Ectodermal cell (in vitro differentiated cells): ENCODE data around the gene MRPS10.
"Not testable (repeated sequence)": the region's sequence is repeated elsewhere in the genome, so short reads cannot be mapped to it uniquely, and the experiment has no call there.

Experiments
- H3K27ac ChIP-seq: 2 replicates; pipeline ENCODE4 v1.7.0; 2013; ENCODE audit warnings: mild to moderate bottlenecking, low read depth, low read length; ENCODE audit not compliant: insufficient read depth, poor library complexity, severe bottlenecking
- H3K27me3 ChIP-seq: 2 replicates; pipeline ENCODE4 v1.7.0; 2013; ENCODE audit warnings: mild to moderate bottlenecking, low read length; ENCODE audit not compliant: insufficient read depth, control insufficient read depth, poor library complexity, severe bottlenecking
- H3K36me3 ChIP-seq: one replicate; pipeline ENCODE4 v1.7.0; 2013; ENCODE audit warnings: low read length; ENCODE audit not compliant: control insufficient read depth, insufficient read depth
- H3K4me1 ChIP-seq: one replicate; pipeline ENCODE4 v1.7.0; 2013; ENCODE audit warnings: low read length; ENCODE audit not compliant: control insufficient read depth, insufficient read depth
- H3K4me3 ChIP-seq: 2 replicates; pipeline ENCODE4 v1.7.0; 2013; ENCODE audit warnings: low read depth, low read length, control low read depth; ENCODE audit not compliant: insufficient read depth
- H3K9me3 ChIP-seq: 2 replicates; pipeline ENCODE4 v1.7.0; 2013; ENCODE audit warnings: mild to moderate bottlenecking, low read length, moderate library complexity; ENCODE audit not compliant: control insufficient read depth
- WGBS, 2 experiments: methylation state at CpG; one replicate each; pipeline ENCODE4 v1.1.7; 2013; ENCODE audit warnings: missing lambda C conversion rate in 2 of 2; 5-methylcytosine and 5-hydroxymethylcytosine counted together

The MRPS10 gene

GRCh38 chr6:42199106-42199981, 18.3 kb downstream of the MRPS10 start:
- Histone ChIP-seq H3K4me1 (no peaks in the 10 kb centered on the region), H3K27ac (no peak overlapping the region), H3K9me3 (no peaks in the 10 kb centered on the region), H3K4me3 (no peak overlapping the region), H3K36me3 (no peaks in the 10 kb centered on the region), H3K27me3 (no peaks in the 10 kb centered on the region)
- WGBS, 2 experiments = 94% methylated on average over 5 of the region's 5 CpGs

- H3K9me3 ChIP-seq = no peaks in the 10 kb centered on the region
- 94 to 96% methylated on average over 13 of the region's 13 CpGs for WGBS, 2 experiments
- no peaks in the 10 kb centered on the region for H3K4me1 ChIP-seq
- no peak overlapping the region for H3K27ac ChIP-seq
- no peaks in the 10 kb centered on the region for H3K27me3 ChIP-seq
- H3K36me3 ChIP-seq = no peaks in the 10 kb centered on the region
- no peak overlapping the region for H3K4me3 ChIP-seq
Observed at GRCh38 chr6:42197555-42198362, 19.9 kb downstream of the MRPS10 start.

- 90 to 96% methylated on average over 4 of the region's 4 CpGs for WGBS, 2 experiments
- no peak overlapping the region for H3K27ac ChIP-seq
- no peaks in the 10 kb centered on the region for H3K36me3 ChIP-seq
- H3K4me3 ChIP-seq = no peak overlapping the region
- no peaks in the 10 kb centered on the region for H3K4me1 ChIP-seq
- H3K27me3 ChIP-seq = no peaks in the 10 kb centered on the region
- no peaks in the 10 kb centered on the region for H3K9me3 ChIP-seq
Observed at GRCh38 chr6:42195415-42195814, 22.2 kb downstream of the MRPS10 start.

GRCh38 chr6:42194056-42194455, 23.6 kb downstream of the MRPS10 start:
- WGBS, 2 experiments = 90 to 96% methylated on average over 5 of the region's 5 CpGs
- Histone ChIP-seq H3K9me3 (no peaks in the 10 kb centered on the region), H3K4me3 (no peak overlapping the region), H3K4me1 (no peaks in the 10 kb centered on the region), H3K36me3 (no peaks in the 10 kb centered on the region), H3K27ac (no peak overlapping the region), H3K27me3 (no peaks in the 10 kb centered on the region)

GRCh38 chr6:42193491-42193894, 24.2 kb downstream of the MRPS10 start:
- H3K27me3 ChIP-seq = no peaks in the 10 kb centered on the region
- H3K27ac ChIP-seq = no peak overlapping the region
- 29 to 33% methylated on average over 8 of the region's 8 CpGs for WGBS, 2 experiments
- H3K4me3 ChIP-seq = no peak overlapping the region
- no peaks in the 10 kb centered on the region for H3K36me3 ChIP-seq
- no peaks in the 10 kb centered on the region for H3K9me3 ChIP-seq
- no peaks in the 10 kb centered on the region for H3K4me1 ChIP-seq

- 86 to 91% methylated on average over 5 of the region's 5 CpGs for WGBS, 2 experiments
- H3K4me3 ChIP-seq, H3K27me3 ChIP-seq: not testable (repeated sequence)
Observed at GRCh38 chr6:42192385-42192784, 25.3 kb downstream of the MRPS10 start.

GRCh38 chr6:42190554-42191183, 27.0 kb downstream of the MRPS10 start:
- Histone ChIP-seq H3K27me3 (no peaks in the 10 kb centered on the region), H3K4me3 (no peak overlapping the region), H3K9me3 (no peaks in the 10 kb centered on the region), H3K27ac (no peak overlapping the region), H3K36me3 (no peaks in the 10 kb centered on the region), H3K4me1 (peaks cover 3% of the 10 kb centered on the region)
- WGBS, 2 experiments = 84 to 86% methylated on average over 5 of the region's 5 CpGs

More at GRCh38 chr6:42192385-42192784, 25.3 kb downstream of the MRPS10 start:
- not testable (repeated sequence) for H3K9me3 ChIP-seq, H3K27ac ChIP-seq, H3K36me3 ChIP-seq, H3K4me1 ChIP-seq

- Histone ChIP-seq H3K4me3 (no peak overlapping the region), H3K27ac (no peak overlapping the region), H3K36me3 (no peaks in the 10 kb centered on the region), H3K27me3 (no peaks in the 10 kb centered on the region), H3K9me3 (no peaks in the 10 kb centered on the region), H3K4me1 (peaks cover 8% of the 10 kb centered on the region)
- WGBS, 2 experiments = 92 to 94% methylated on average over 6 of the region's 6 CpGs
Observed at GRCh38 chr6:42188406-42188805, 29.3 kb downstream of the MRPS10 start.

- H3K4me3 ChIP-seq = no peak overlapping the region
- H3K36me3 ChIP-seq = no peaks in the 10 kb centered on the region
- no peaks in the 10 kb centered on the region for H3K9me3 ChIP-seq
- peaks cover 8% of the 10 kb centered on the region for H3K4me1 ChIP-seq
- WGBS, 2 experiments = 73 to 76% methylated on average over 10 of the region's 10 CpGs
- no peaks in the 10 kb centered on the region for H3K27me3 ChIP-seq
- no peak overlapping the region for H3K27ac ChIP-seq
Observed at GRCh38 chr6:42185597-42185996, 32.1 kb downstream of the MRPS10 start.

- Histone ChIP-seq H3K9me3 (no peaks in the 10 kb centered on the region), H3K36me3 (no peaks in the 10 kb centered on the region), H3K27ac (no peak overlapping the region), H3K27me3 (no peaks in the 10 kb centered on the region), H3K4me1 (peaks cover 8% of the 10 kb centered on the region), H3K4me3 (no peak overlapping the region)
- WGBS, 2 experiments = 96% methylated on average over 4 of the region's 4 CpGs
Observed at GRCh38 chr6:42184475-42184874, 33.2 kb downstream of the MRPS10 start.
